SH-SY5Y (cell line): ENCODE results near the gene N4BP2L1.

ENCODE experiments used
- GATA2 ChIP-seq: IDR thresholded peaks from 2 replicates; pipeline ENCODE4 v1.6.1; 2011; ENCODE audit warnings: mild to moderate bottlenecking, low read depth, low read length
- GATA3 ChIP-seq: IDR thresholded peaks from 2 replicates; pipeline ENCODE4 v1.6.1; 2011; ENCODE audit warnings: low read depth, mild to moderate bottlenecking, low read length, moderate library complexity

The N4BP2L1 gene

GRCh38 chr13:32447894-32448623 is 20.1 kb upstream of the N4BP2L1 start:
- TF ChIP-seq GATA3 (no peak), GATA2 (no peak)

DNA sequence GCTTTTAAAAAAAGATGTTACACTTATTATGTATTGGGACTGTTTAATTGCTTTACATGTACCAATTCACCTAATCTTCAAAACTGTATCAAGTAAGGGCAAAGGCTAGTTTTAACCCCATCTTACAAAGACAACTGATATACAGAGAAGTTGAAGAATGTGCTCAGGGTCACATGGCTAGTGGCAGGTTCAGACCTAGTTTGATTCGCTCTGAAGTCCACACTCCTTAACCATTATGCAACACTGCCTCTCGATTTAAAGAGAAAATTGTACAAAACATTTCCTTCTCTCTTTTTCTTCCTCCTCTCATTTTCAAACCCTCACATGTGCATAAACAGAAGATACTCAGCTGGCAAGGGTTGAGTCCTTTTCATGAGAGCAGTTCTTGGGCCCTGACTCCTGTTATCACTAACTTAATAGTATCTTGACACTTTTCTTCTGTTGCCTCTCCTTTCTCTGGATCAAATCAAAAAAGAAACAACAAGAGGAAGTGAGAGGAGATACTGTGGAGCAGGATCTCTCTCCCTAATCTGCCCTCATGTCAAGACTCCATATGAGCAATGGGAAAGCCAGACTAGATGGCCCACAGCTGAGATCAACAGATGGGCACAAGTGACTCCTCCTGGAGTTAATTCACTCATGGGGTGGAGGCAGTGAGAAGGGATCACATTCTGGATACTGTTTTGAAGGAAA is 19.0 kb upstream of the N4BP2L1 start:
- TF ChIP-seq GATA2: no peak

DNA sequence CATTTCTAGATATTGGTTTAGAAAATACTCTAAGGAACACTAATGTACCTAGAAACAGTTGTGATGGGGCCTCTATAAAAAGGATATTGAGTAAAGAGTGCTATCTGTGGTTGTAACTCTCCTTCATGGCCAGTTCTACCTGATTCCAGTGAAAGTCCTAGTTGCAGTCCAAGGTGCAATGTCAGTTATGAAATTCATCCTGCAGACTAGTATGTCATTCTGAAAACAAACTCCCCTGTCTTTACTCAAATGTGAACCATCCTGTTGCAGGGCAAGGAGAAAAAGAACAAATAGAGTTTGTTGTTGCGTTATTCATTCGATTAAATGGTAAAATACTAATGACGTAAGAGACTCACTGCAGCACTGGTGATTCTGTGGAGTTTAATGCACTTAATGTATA is 18.3 kb upstream of the N4BP2L1 start:
- TF ChIP-seq GATA2 (no peak), GATA3 (no peak)

DNA sequence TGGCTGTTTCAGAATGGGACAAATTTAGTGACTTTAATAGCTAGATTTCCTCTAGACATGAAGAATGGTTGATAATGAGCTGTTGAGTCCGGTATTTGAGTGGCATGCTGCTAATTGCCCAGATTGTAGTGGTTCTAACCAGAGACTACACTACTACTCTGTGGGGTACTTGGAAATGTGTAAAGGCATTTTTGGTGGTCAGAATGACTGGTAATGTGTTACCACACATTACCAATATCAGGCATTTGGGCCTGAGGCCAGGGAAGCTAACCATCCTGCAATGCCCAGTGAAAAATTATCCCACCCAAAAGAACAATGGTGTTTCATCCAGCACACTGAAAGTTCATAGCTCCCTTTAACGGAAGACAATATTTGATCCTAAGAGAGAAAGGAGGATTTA is 17.5 kb upstream of the N4BP2L1 start:
- TF ChIP-seq GATA2: no peak
- TF ChIP-seq GATA3: no peak

- no peak for TF ChIP-seq GATA2
- no peak for TF ChIP-seq GATA3
Measured at GRCh38 chr13:32443111-32443510, 15.2 kb upstream of the N4BP2L1 start.

GRCh38 chr13:32438871-32439270 is 10.9 kb upstream of the N4BP2L1 start:
- TF ChIP-seq GATA3 (no peak), GATA2 (no peak)

- no peak for TF ChIP-seq GATA3
- no peak for TF ChIP-seq GATA2
Measured at GRCh38 chr13:32432856-32433255, 4.9 kb upstream of the N4BP2L1 start.

- TF ChIP-seq GATA2 (no peak), GATA3 (no peak)
Measured at GRCh38 chr13:32431361-32431760, 3.4 kb upstream of the N4BP2L1 start.

DNA sequence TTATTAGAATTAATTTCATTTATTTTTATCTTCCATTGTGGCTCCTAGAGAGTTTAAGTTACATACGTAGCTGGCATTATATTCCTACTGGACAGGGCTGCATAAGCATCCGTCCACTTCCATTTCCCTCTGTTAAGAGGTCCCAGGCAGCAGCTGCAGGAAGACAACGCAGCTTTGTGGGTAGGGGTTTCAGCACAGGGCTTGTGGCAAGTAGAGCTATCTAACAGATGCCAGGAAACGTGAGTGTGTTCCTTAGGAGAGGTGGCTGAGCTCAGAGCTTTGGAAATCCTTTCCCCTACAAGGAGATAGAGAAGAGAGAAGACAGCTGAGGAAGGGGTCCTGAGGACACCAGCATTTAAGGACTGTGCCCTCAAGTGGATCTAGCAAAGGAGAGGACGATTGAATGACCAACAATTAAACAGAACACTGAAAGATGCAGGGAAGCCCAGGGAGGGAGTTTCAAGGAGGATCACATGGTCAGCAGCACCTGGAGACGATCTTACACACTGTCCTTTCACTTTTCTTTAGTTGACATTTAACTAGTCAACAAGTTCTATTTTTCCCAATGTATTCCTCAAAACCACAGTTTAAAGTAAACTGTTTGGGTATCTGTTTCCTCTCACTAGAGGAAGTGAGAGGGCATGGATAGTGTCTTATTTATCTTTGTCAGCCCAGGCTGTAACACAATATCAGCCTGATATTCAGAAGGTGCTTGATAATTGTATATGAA is 2.3 kb upstream of the N4BP2L1 start:
- TF ChIP-seq GATA2 (no peak), GATA3 (no peak)

- no peak for TF ChIP-seq GATA2
- no peak for TF ChIP-seq GATA3
Measured at GRCh38 chr13:32429433-32429909, 1.5 kb upstream of the N4BP2L1 start.

- TF ChIP-seq GATA3 (no peak), GATA2 (no peak)
Measured at GRCh38 chr13:32428581-32429432, 877 bp upstream of the N4BP2L1 start.

DNA sequence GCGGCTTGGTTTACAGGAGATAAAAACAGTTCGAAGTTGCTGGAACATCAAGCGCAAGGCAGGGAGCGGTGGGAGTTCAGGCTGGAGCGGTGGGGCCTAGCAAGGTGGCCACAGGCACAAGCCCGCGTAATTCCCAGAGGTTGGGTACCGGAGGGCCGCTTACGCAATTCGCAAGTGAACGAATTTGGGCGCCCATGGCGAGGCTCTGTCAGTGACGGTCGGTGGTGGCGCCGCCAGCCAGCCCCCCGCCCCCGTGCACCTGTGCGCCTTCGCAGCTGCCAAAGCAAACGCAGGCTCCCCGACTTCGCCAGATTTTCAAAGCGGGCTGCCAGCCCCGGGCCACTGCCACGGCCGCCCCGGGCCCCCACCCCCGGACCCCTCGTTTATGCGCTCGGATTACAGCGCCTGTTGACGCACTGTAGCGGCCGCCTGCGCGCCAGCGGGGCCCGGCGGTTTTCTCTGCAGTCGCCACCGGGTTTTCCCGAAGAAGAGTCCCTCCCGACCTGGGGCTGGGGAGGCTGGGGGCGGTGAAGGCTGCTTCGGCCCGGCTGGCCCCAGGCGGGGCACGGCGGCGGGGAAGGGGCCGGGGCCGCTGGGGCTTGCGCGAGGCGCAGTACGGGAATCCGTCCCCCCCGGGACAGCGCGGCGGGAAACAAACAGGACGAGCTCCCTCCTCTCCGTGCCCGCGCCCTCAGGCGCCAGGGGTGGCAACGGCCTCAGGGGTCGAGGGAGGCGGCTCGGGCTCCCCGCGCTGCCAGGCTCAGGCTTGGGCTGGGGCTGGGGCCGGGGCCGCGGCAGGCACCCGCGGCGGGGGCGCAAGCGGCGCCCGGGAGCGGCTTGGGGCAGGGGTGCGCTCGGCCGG is 709 bp downstream of the N4BP2L1 start:
- TF ChIP-seq GATA2 (no peak), GATA3 (no peak)

DNA sequence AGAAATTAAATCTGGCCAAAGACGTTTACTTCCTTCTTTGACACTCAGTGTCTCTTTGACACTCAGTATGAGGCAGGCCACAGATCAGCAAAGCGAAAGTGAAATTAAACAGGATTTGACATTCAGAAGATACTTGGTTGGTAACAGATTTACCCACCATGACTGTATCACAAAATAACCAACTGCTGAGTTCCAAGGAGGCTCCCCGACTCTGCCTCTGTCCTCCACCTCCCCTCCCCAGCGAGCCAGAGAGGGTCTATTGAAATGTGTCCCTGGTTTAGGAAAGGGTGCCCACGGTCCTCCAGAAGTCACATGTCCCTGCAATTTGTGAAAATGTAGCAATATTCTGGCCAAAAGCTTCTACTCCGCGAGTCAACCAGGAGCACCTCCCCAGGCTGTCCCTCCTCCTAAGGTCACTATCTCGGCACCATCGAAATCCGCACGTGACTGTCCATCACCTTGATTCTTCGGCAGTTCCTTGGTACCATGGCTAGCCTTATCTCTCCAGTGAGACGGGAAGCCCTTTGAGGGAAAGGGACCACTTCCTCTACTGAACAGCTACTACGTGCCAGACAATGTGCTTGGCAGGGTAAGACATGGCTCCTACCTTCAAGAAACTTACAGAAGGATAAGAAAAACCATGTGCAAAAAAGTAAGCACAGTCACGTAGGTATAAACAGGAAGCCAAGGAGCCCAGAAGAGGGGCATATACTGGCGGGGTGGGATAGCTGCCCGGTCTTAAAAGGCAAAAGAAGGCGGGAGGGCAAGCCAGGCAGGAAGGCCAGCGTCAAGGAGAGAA is 1.5 kb downstream of the N4BP2L1 start:
- TF ChIP-seq GATA2: no peak

DNA sequence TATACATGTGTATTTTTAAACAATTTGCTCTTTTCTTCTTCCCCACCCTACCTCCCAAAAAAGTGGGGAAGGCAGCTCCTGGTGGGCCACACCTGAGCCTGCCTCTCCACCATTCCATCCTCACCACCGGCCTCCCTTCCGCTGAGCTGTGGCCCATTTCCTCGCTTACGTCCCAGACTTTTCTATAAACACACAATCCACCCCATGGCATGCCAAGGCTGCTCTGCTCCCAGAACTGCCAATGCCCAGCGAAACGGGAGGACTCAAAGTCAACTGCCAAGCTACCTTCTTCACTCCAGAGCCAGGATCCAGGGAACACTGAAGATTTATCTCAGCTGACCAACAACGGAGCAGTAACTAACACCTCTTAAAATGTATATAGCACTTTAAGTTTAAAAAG is 2.8 kb downstream of the N4BP2L1 start:
- TF ChIP-seq GATA2 (no peak), GATA3 (no peak)
